OCI-LY7 (cell line): Measurements from ENCODE around the gene RARS2. TPM values are rescaled to one million over a fixed set of nuclear protein-coding genes. Genes with fewer than 3 reads are reported as not detected.

ENCODE experiments used
- BruUV-seq: library from RNA; stranded (reverse); fragments of 400-500 nt; replicated peaks from 2 replicates; lab custom pipeline; 2021; lab: Mats Ljungman, UMichigan
- CTCF ChIA-PET: fragments of 300-600 bp; sonication (Branson Sonifier 250); formaldehyde crosslinking; loops from one replicate; lab custom pipeline; 2022; ENCODE audit warnings: antibody characterized with exemption; ENCODE audit not compliant: unreplicated experiment; lab: Charles Lee
- POLR2A ChIA-PET: fragments of 300-600 bp; sonication (Branson Sonifier 250); formaldehyde crosslinking; loops from one replicate; lab custom pipeline; 2022; ENCODE audit warnings: antibody characterized with exemption; lab: Charles Lee
- DNase-seq: peaks from one replicate; pipeline ENCODE4 v3.0.0-alpha.2; 2015; ENCODE audit warnings: low spot score
- H2AFZ ChIP-seq: fragments of 200-600 bp; sonication (generic), shearing (Covaris generic); 2 replicates; pipeline ENCODE4 v1.6.1; 2014; ENCODE audit warnings: mild to moderate bottlenecking, antibody characterized with exemption, low read length, moderate library complexity
- H3K27ac ChIP-seq: fragments of 200-600 bp; sonication (generic); 2 replicates; pipeline ENCODE4 v1.5.1; 2014; ENCODE audit warnings: mixed run types, low read depth, mild to moderate bottlenecking, moderate library complexity, low read length, inconsistent platforms; ENCODE audit not compliant: poor library complexity, severe bottlenecking
- H3K36me3 ChIP-seq: fragments of 200-600 bp; sonication (generic); 2 replicates; pipeline ENCODE4 v1.6.1; 2014; ENCODE audit warnings: mild to moderate bottlenecking, antibody characterized with exemption, low read length, moderate library complexity, mixed read lengths; ENCODE audit not compliant: insufficient read depth
- H3K4me1 ChIP-seq: fragments of 200-600 bp; sonication (generic); 2 replicates; pipeline ENCODE4 v1.5.1; 2014; ENCODE audit warnings: mild to moderate bottlenecking, low read length; ENCODE audit not compliant: insufficient read depth, poor library complexity, severe bottlenecking
- H3K4me2 ChIP-seq: fragments of 200-600 bp; sonication (generic); 2 replicates; pipeline ENCODE4 v1.6.1; 2014; ENCODE audit warnings: mild to moderate bottlenecking, low read length
- H3K4me3 ChIP-seq: fragments of 200-600 bp; sonication (generic); 2 replicates; pipeline ENCODE4 v1.5.1; 2014; ENCODE audit warnings: mild to moderate bottlenecking, low read depth, low read length; ENCODE audit not compliant: poor library complexity, severe bottlenecking
- H3K79me2 ChIP-seq: fragments of 200-600 bp; sonication (generic); 2 replicates; pipeline ENCODE4 v1.6.1; 2016; ENCODE audit warnings: low read depth, mild to moderate bottlenecking, low read length, moderate library complexity, mixed read lengths; ENCODE audit not compliant: insufficient read depth
- H3K9me2 ChIP-seq: fragments of 200-600 bp; sonication (generic); 2 replicates; pipeline ENCODE4 v1.6.1; 2016; ENCODE audit warnings: mild to moderate bottlenecking, low read length, mixed read lengths; ENCODE audit not compliant: insufficient read depth
- H3K9me3 ChIP-seq: fragments of 200-600 bp; sonication (generic); 2 replicates; pipeline ENCODE4 v1.6.1; 2014; ENCODE audit warnings: mild to moderate bottlenecking, mixed run types, low read length, mixed read lengths
- H4K20me1 ChIP-seq: fragments of 200-600 bp; sonication (generic); 2 replicates; pipeline ENCODE4 v1.6.1; 2014; ENCODE audit warnings: mild to moderate bottlenecking, antibody characterized with exemption, low read length, moderate library complexity, mixed read lengths; ENCODE audit not compliant: insufficient read depth
- CTCF ChIP-seq: fragments of 200-600 bp; sonication (generic); conservative IDR thresholded peaks from 2 replicates; pipeline ENCODE4 v1.5.1; 2014; ENCODE audit warnings: mild to moderate bottlenecking, antibody characterized with exemption, low read length, moderate library complexity, mixed read lengths
- EZH2phosphoT487 ChIP-seq: fragments of 200-600 bp; sonication (generic); IDR thresholded peaks from 2 replicates; pipeline ENCODE4 v1.6.1; 2018; ENCODE audit warnings: low read depth, borderline replicate concordance, mild to moderate bottlenecking, mixed run types, antibody characterized with exemption, low read length, moderate library complexity, mixed read lengths
- intact Hi-C: fragments of 100-400 bp; cut with micrococcal nuclease; formaldehyde crosslinking; loops from one replicate; pipeline ENCODE4 v1.10.0; 2022; ENCODE audit not compliant: unreplicated experiment
- total RNA-seq, 2 experiments: library from RNA; depleted of rRNA in 1 of 2; stranded (reverse); fragments of >200 nt in 1 of 2; shearing (Covaris generic) in 1 of 2; gene quantifications; 2 replicates each; pipeline ENCODE4 v1.2.3, GENCODE V29; 2014 to 2022

RARS2 gene
- total RNA-seq, 2 experiments from 2014 or later, result 21.4 to 36.0 TPM

- Histone ChIP-seq H3K9me3 (peaks cover 16% of the 10 kb centered on the region; the same call in 1 of the 2 replicates), H3K36me3 (peaks cover 58% of the 10 kb centered on the region), H3K4me2 (peak overlapping the region; percentile 83), H2AFZ (no peak overlapping the region), H3K4me3 (peak overlapping the region; percentile 95), H3K4me1 (peaks cover 34% of the 10 kb centered on the region), H4K20me1 (0 out of 2 replicates have a peak, but pooled peaks cover 12% of the 10 kb centered on the region), H3K79me2 (peaks cover 67% of the 10 kb centered on the region), H3K9me2 (no peaks in the 10 kb centered on the region), H3K27ac (no peak overlapping the region)
- TF ChIP-seq EZH2phosphoT487 (no peak), CTCF (no peak)
- intact Hi-C loops, result no loop called here
- no TSS peak for BruUV-seq
- POLR2A ChIA-PET, result interaction anchor here (0.9 to 1.4 kb wide), 3 partner anchors 8 to 41 kb away, joined by 3 to 4 read pairs (median 3); no protein-coding TSS in a partner anchor
- CTCF ChIA-PET, result no interaction called here
- DNase-seq, result no peak
Measured at GRCh38 chr6:87590990-87591389, 1.2 kb upstream of the RARS2 start.

GRCh38 chr6:87590417-87590880, 662 bp upstream of the RARS2 start:
- intact Hi-C loops, result no loop called here
- H3K4me2 ChIP-seq, result peak overlapping the region; percentile 83
- no peaks in the 10 kb centered on the region for H3K9me2 ChIP-seq
- peaks cover 34% of the 10 kb centered on the region for H3K4me1 ChIP-seq
- H2AFZ ChIP-seq, result peak overlapping the region; percentile 68; the same call in 1 of the 2 replicates
- peak overlapping the region; percentile 29 for H3K27ac ChIP-seq
- BruUV-seq, result TSS peak; percentile 80
- peaks cover 16% of the 10 kb centered on the region; the same call in 1 of the 2 replicates for H3K9me3 ChIP-seq
- POLR2A ChIA-PET, result interaction anchor here (0.6 to 1.7 kb wide), 3 partner anchors 8 to 118 kb away, joined by 3 to 6 read pairs (median 4); partner anchors contain the start of gene SLC35A1
- peaks cover 71% of the 10 kb centered on the region for H3K79me2 ChIP-seq
- TF ChIP-seq CTCF (no peak), EZH2phosphoT487 (no peak)
- 0 out of 2 replicates have a peak, but pooled peaks cover 12% of the 10 kb centered on the region for H4K20me1 ChIP-seq
- H3K4me3 ChIP-seq, result peak overlapping the region; percentile 95
- peaks cover 57% of the 10 kb centered on the region for H3K36me3 ChIP-seq
- CTCF ChIA-PET, result interaction anchor here (0.6 kb wide), 1 partner anchor 519 kb away, joined by 4 read pairs; no protein-coding TSS in a partner anchor
- DNase-seq, result no peak
